Measurements from ENCODE around the gene DLX3. TPM values are rescaled to one million over a fixed set of nuclear protein-coding genes. Genes with fewer than 3 reads are reported as not detected.

The DLX3 gene
- total RNA-seq, 2 donors from 2014 or later: 0.58 to 1.4 TPM

GRCh38 chr17:50027172-50027880 lies 32.3 kb upstream of the DLX3 start:
- Histone ChIP-seq H3K4me3 (ENCODE audit: low read length) (no peak overlapping the region), H3K4me1 (ENCODE audit: control insufficient read depth, insufficient read depth, low read length) (peaks cover 3% of the 10 kb centered on the region), H3K36me3 (ENCODE audit: control insufficient read depth, insufficient read depth, low read length) (no peaks in the 10 kb centered on the region), H3K27me3 (ENCODE audit: control insufficient read depth, insufficient read depth, low read length, poor library complexity, severe bottlenecking) (peaks cover 9% of the 10 kb centered on the region), H3K9ac (ENCODE audit: extremely low read depth, low read length, poor library complexity, severe bottlenecking) (no peak overlapping the region), H3K27ac (ENCODE audit: low read depth, low read length) (no peak overlapping the region), H3K9me3 (ENCODE audit: control insufficient read depth, low read length) (no peaks in the 10 kb centered on the region)
- 35 to 38% methylated on average over 17 to 27 of the region's 27 CpGs for WGBS, 2 experiments (ENCODE audit: insufficient coverage in 1 of 2, insufficient read length in 1 of 2)
- Mint-ChIP-seq H3K27me3 (ENCODE audit: insufficient read depth) (peaks cover 25% of the 10 kb centered on the region), H3K36me3 (ENCODE audit: low read depth) (no peaks in the 10 kb centered on the region), H3K4me3 (no peak overlapping the region), H3K4me1 (peaks cover 12% of the 10 kb centered on the region), H3K27ac (no peak overlapping the region), H3K9me3 (no peaks in the 10 kb centered on the region)
- peak; percentile 82 for DNase-seq
- TF ChIP-seq CTCF (conservative IDR thresholded peaks at IDR 0.05): peak; percentile 70

GRCh38 chr17:50026837-50027171 lies 31.8 kb upstream of the DLX3 start:
- Mint-ChIP-seq H3K27me3 (ENCODE audit: insufficient read depth) (peaks cover 25% of the 10 kb centered on the region), H3K4me1 (peaks cover 12% of the 10 kb centered on the region), H3K27ac (no peak overlapping the region), H3K4me3 (no peak overlapping the region), H3K9me3 (no peaks in the 10 kb centered on the region), H3K36me3 (ENCODE audit: low read depth) (no peaks in the 10 kb centered on the region)
- Histone ChIP-seq H3K27ac (ENCODE audit: low read depth, low read length) (no peak overlapping the region), H3K9ac (ENCODE audit: extremely low read depth, low read length, poor library complexity, severe bottlenecking) (no peak overlapping the region), H3K27me3 (ENCODE audit: control insufficient read depth, insufficient read depth, low read length, poor library complexity, severe bottlenecking) (peaks cover 10% of the 10 kb centered on the region), H3K4me3 (ENCODE audit: low read length) (no peak overlapping the region), H3K4me1 (ENCODE audit: control insufficient read depth, insufficient read depth, low read length) (peaks cover 3% of the 10 kb centered on the region), H3K9me3 (ENCODE audit: control insufficient read depth, low read length) (no peaks in the 10 kb centered on the region), H3K36me3 (ENCODE audit: control insufficient read depth, insufficient read depth, low read length) (no peaks in the 10 kb centered on the region)
- peak; percentile 99 for DNase-seq
- 12 to 25% methylated on average over 2 to 5 of the region's 6 CpGs for whole genome bisulfite sequencing, 2 experiments (ENCODE audit: insufficient coverage in 1 of 2, insufficient read length in 1 of 2)
- peak; percentile 94 for TF ChIP-seq CTCF (conservative IDR thresholded peaks at IDR 0.05)

- H3K27ac Mint-ChIP-seq: no peak overlapping the region
- DNase-seq: no peak
- H3K9ac ChIP-seq (ENCODE audit: extremely low read depth, low read length, poor library complexity, severe bottlenecking): no peak overlapping the region
Measured at GRCh38 chr17:50026046-50026675, 31.1 kb upstream of the DLX3 start.

More at GRCh38 chr17:50026046-50026675, 31.1 kb upstream of the DLX3 start:
- Mint-ChIP-seq H3K9me3 (no peaks in the 10 kb centered on the region), H3K4me3 (no peak overlapping the region), H3K36me3 (ENCODE audit: low read depth) (no peaks in the 10 kb centered on the region), H3K4me1 (peaks cover 12% of the 10 kb centered on the region), H3K27me3 (ENCODE audit: insufficient read depth) (peaks cover 30% of the 10 kb centered on the region)
- peaks cover 3% of the 10 kb centered on the region for H3K4me1 ChIP-seq (ENCODE audit: control insufficient read depth, insufficient read depth, low read length)
- 84 to 86% methylated on average over 6 to 8 of the region's 8 CpGs for WGBS, 2 experiments (ENCODE audit: insufficient coverage in 1 of 2, insufficient read length in 1 of 2)
- H3K9me3 ChIP-seq (ENCODE audit: control insufficient read depth, low read length): no peaks in the 10 kb centered on the region
- peaks cover 14% of the 10 kb centered on the region for H3K27me3 ChIP-seq (ENCODE audit: control insufficient read depth, insufficient read depth, low read length, poor library complexity, severe bottlenecking)
- H3K36me3 ChIP-seq (ENCODE audit: control insufficient read depth, insufficient read depth, low read length): no peaks in the 10 kb centered on the region
- H3K4me3 ChIP-seq (ENCODE audit: low read length): no peak overlapping the region
- H3K27ac ChIP-seq (ENCODE audit: low read depth, low read length): no peak overlapping the region
- TF ChIP-seq CTCF (conservative IDR thresholded peaks at IDR 0.05): no peak
